ENCODE data around the gene PRKAG2. TPM values are rescaled to one million over a fixed set of nuclear protein-coding genes. Genes with fewer than 3 reads are reported as not detected.
"Not testable (repeated sequence)": the region's sequence is repeated elsewhere in the genome, so short reads cannot be mapped to it uniquely, and the experiment has no call there.

PRKAG2 gene
- total and polyA plus RNA-seq, 12 donors = 3.8 to 17.3 (median 10.9) TPM

GRCh38 chr7:151540146-151540545, 336.8 kb downstream of the PRKAG2 start:
- intact Hi-C loops (cut with DNase I) = no loop called here
- H3K9me3 ChIP-seq (replicated peaks in 1 of 3) = no peaks in the 10 kb centered on the region
- 95 to 97% (median 96%) methylated on average over 4 of the region's 4 CpGs for WGBS, 4 donors
- H3K4me3 ChIP-seq = no peak overlapping the region
- no peaks in the 10 kb centered on the region for H3K27me3 ChIP-seq
- TF ChIP-seq POLR2A (IDR thresholded peaks at IDR 0.05) (no peak), CTCF (IDR thresholded peaks at IDR 0.05) (no peak)
- peaks cover 0 to 25% of the 10 kb centered on the region in 2 donors for H3K4me1 ChIP-seq (replicated peaks in 1 of 2)
- DNase-seq = no peak
- peak overlapping the region in 1 of 5 donors; percentile 69 for H3K27ac ChIP-seq
- H3K36me3 ChIP-seq (replicated peaks in 1 of 2) = no peaks in the 10 kb centered on the region

- WGBS, 4 donors = 61 to 66% (median 64%) methylated on average over 8 to 9 of the region's 9 CpGs
- no peaks in the 10 kb centered on the region for H3K27me3 ChIP-seq
- no peaks in the 10 kb centered on the region for H3K36me3 ChIP-seq (replicated peaks in 1 of 2)
- peaks cover 0 to 25% of the 10 kb centered on the region in 2 donors for H3K4me1 ChIP-seq (replicated peaks in 1 of 2)
- no peak overlapping the region for H3K4me3 ChIP-seq
- peak overlapping the region in 3 of 5 donors; percentile 13 to 69 (median 54) for H3K27ac ChIP-seq
- no peaks in the 10 kb centered on the region for H3K9me3 ChIP-seq (replicated peaks in 1 of 3)
- peak; percentile 33 to 93 (median 63) for DNase-seq
- peak in 1 of 2 donors; percentile 25 for TF ChIP-seq POLR2A (IDR thresholded peaks at IDR 0.05)
- no peak for TF ChIP-seq CTCF (IDR thresholded peaks at IDR 0.05)
- intact Hi-C loops (cut with DNase I) = no loop called here
Measured at GRCh38 chr7:151539088-151539671, 337.7 kb downstream of the PRKAG2 start.

- H3K36me3 ChIP-seq (replicated peaks in 1 of 2) = no peaks in the 10 kb centered on the region
- TF ChIP-seq CTCF (IDR thresholded peaks at IDR 0.05) (no peak), POLR2A (IDR thresholded peaks at IDR 0.05) (peak in 1 of 2 donors; percentile 11)
- peak overlapping the region in 4 of 5 donors; percentile 6 to 76 (median 41) for H3K27ac ChIP-seq
- H3K9me3 ChIP-seq (replicated peaks in 1 of 3) = no peaks in the 10 kb centered on the region
- no peaks in the 10 kb centered on the region for H3K27me3 ChIP-seq
- DNase-seq = peak in 6 of 7 donors; percentile 35 to 73 (median 52)
- WGBS, 4 donors = 13 to 28% (median 23%) methylated on average over 8 of the region's 8 CpGs
- intact Hi-C loops (cut with DNase I) = no loop called here
- H3K4me3 ChIP-seq = no peak overlapping the region
- peaks cover 0 to 25% of the 10 kb centered on the region in 2 donors for H3K4me1 ChIP-seq (replicated peaks in 1 of 2)
Measured at GRCh38 chr7:151537818-151538561, 338.9 kb downstream of the PRKAG2 start.

GRCh38 chr7:151536178-151536577, 340.7 kb downstream of the PRKAG2 start:
- H3K9me3 ChIP-seq (replicated peaks in 1 of 3); H3K27ac ChIP-seq; H3K4me3 ChIP-seq; H3K36me3 ChIP-seq (replicated peaks in 1 of 2); DNase-seq; H3K27me3 ChIP-seq; intact Hi-C loops (cut with DNase I): not testable (repeated sequence)
- 87 to 95% (median 93%) methylated on average over 2 of the region's 2 CpGs for WGBS, 4 donors
- peaks cover 0 to 25% of the 10 kb centered on the region in 2 donors for H3K4me1 ChIP-seq (replicated peaks in 1 of 2)
